Astrocyte of the cerebellum (primary cell): ENCODE measurements around the gene UNC45A.

Experiments
- DNase-seq: peaks from one replicate; pipeline ENCODE4 v3.0.0-alpha.2; 2011; ENCODE audit warnings: low read depth
- H3K4me3 ChIP-seq: 2 replicates; pipeline ENCODE4 v1.5.1; 2011; ENCODE audit warnings: mild to moderate bottlenecking, low read depth, low read length, moderate library complexity
- CTCF ChIP-seq: IDR thresholded peaks from 2 replicates; pipeline ENCODE4 v1.5.1; 2012; ENCODE audit warnings: low read length, low read depth, moderate library complexity, mild to moderate bottlenecking; ENCODE audit errors: missing control alignments
- in situ Hi-C: cut with HindIII; loops from 2 replicates; pipeline ENCODE4 v1.10.0; 2017; ENCODE audit warnings: low sequenced_read_pairs

UNC45A gene

DNA sequence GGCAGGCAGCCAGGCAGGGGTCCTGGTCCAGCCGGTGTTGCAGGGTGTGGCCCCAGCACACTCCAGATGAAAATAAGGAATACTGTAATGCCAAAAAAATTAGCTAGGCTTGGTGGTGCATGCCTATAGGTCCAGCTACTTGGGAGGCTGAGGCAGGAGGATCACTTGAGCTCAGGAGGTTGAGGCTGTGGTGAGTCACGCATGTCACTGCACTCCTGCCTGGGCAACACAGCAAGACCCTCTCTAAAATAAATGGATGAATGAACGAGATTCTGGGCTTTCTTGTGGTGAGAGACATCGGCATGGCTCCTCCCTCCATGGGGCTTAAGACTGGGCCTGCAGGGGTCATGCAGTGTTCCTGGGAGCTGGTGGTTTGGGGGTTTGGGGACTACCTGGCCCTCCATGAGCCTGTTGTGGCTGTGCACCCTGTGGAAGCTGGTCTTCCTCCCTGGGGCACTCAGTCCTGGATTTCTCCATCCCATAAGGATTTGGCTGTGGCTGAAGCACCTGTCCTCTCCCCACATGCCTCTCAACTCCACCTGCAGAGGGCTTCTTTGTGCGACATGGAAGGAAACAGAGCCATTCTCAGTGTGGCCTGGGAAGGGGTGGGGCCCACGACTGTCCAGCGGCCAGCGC is 12.0 kb downstream of the UNC45A start:
- in situ Hi-C loops: no loop called here
- TF ChIP-seq CTCF: no peak
- no peak overlapping the region for H3K4me3 ChIP-seq
- no peak for DNase-seq

DNA sequence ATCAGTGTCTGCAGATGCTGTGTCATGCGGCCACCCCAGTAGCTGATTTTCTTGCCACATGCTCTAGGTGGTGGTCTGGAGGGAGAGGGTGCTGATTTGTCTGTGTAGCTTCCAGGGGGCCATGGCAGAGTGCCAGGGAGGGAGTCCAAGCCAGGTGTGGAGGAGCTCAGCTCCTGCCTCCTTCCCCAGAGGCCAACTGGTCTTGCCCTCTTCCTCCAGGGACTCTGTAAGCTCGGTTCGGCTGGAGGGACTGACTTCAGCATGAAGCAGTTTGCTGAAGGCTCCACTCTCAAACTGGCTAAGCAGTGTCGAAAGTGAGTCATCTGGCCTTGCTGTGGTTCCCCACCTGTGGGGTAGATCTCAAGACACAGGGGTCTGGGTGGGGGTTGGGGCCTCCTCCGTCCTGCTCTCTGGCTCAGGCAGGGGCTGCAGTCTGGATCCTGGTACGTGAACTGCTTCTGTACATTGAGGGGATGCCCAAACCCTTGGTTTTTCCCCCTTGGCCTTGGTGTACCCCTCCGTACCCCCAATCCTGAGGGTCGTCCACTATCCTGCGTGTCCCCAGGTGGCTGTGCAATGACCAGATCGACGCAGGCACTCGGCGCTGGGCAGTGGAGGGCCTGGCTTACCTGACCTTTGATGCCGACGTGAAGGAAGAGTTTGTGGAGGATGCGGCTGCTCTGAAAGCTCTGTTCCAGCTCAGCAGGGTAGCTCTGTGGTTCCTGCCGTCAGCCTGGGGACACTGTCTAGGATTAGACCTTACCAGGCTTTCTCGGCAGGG is 12.7 kb downstream of the UNC45A start:
- in situ Hi-C loops: no loop called here
- H3K4me3 ChIP-seq: no peak overlapping the region
- TF ChIP-seq CTCF: no peak
- no peak for DNase-seq

DNA sequence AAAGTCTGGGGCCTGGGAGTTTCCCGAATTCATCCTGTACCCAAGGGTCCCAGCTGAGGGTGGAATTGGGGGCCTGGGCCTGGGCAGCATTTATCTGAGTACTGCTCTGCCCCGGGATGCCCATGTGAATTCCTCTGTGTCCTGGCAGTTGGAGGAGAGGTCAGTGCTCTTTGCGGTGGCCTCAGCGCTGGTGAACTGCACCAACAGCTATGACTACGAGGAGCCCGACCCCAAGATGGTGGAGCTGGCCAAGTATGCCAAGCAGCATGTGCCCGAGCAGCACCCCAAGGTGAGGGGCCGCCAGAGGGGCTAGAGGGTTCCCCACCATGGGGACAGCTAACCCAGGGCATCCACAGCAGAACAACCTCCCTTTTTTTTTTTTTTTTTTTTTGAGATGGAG is 13.4 kb downstream of the UNC45A start:
- no peak for DNase-seq
- TF ChIP-seq CTCF: no peak
- H3K4me3 ChIP-seq: no peak overlapping the region
- in situ Hi-C loops: no loop called here

DNA sequence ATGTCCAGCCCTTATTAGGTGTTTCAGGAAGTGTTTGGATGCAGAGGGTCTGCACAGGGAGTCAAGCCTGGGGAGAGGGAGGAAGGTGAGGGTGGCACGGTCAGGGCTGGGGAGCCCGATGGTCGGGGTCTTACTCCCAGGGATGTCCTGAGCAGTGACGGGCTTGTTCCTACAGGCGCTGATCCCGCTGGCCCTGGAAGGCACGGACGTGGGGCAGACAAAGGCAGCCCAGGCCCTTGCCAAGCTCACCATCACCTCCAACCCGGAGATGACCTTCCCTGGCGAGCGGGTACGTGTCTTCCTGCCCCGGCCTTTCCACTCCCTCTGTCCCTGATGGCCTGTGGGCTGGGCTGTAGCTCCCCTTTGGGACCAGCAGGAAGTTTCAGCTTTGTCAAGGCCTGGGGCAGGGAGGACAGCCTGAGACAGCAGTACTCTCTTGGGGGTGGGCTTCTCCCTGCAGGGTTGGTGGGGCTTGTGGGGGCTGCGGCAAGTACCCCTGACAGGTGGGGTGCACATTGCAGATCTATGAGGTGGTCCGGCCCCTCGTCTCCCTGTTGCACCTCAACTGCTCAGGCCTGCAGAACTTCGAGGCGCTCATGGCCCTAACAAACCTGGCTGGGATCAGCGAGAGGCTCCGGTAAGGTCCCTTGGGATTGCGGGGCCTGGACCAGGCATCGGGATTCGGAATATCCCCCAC is 15.0 kb downstream of the UNC45A start:
- no peak overlapping the region for H3K4me3 ChIP-seq
- TF ChIP-seq CTCF: no peak
- no peak for DNase-seq
- in situ Hi-C loops: no loop called here

GRCh38 chr15:90950676-90951075 is 15.6 kb downstream of the UNC45A start:
- no peak for DNase-seq
- no peak for TF ChIP-seq CTCF
- no peak overlapping the region for H3K4me3 ChIP-seq
- in situ Hi-C loops: no loop called here

DNA sequence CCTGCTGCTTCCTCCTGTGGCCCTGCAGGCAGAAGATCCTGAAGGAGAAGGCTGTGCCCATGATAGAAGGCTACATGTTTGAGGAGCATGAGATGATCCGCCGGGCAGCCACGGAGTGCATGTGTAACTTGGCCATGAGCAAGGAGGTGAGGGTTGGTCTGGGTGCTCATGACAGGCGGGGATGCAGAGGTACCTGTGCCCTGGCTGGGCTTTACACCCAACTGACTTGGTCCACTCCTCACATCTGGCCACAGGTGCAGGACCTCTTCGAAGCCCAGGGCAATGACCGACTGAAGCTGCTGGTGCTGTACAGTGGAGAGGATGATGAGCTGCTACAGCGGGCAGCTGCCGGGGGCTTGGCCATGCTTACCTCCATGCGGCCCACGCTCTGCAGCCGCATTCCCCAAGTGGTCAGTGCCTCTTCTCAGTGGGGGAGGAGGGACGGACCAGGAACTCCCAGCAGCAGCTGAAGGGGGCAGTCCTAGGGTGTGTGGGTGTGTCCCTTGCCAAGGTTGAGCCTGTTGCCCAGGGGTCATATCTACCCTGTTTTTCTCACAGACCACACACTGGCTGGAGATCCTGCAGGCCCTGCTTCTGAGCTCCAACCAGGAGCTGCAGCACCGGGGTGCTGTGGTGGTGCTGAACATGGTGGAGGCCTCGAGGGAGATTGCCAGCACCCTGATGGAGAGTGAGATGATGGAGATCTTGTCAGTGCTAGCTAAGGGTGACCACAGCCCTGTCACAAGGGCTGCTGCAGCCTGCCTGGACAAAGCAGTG is 18.0 kb downstream of the UNC45A start:
- no peak for TF ChIP-seq CTCF
- in situ Hi-C loops: no loop called here
- DNase-seq: no peak
- H3K4me3 ChIP-seq: no peak overlapping the region
